GM13977 (cell line): Measurements from ENCODE around the gene ARHGEF10L.

Experiments used
- DNase-seq: peaks from one replicate; pipeline ENCODE4 v3.0.0; 2012; ENCODE audit warnings: low spot score
- in situ Hi-C: fragments of 300-500 bp; cut with MboI; formaldehyde crosslinking; loops from one replicate; pipeline ENCODE4 v1.12.0; 2022; ENCODE audit warnings: low sequenced_read_pairs, low pct_unique_long_range_greater_than_20kb, mixed read lengths, inconsistent platforms; ENCODE audit not compliant: unreplicated experiment
- TF ChIP-seq, protein P1 (sequence below): IDR thresholded peaks from 2 replicates; pipeline ENCODE4 v1.5.1; 2012; ENCODE audit warnings: mild to moderate bottlenecking, control low read depth; ENCODE audit not compliant: insufficient read depth; ENCODE audit errors: extremely low read depth, missing control alignments

ARHGEF10L gene

DNA sequence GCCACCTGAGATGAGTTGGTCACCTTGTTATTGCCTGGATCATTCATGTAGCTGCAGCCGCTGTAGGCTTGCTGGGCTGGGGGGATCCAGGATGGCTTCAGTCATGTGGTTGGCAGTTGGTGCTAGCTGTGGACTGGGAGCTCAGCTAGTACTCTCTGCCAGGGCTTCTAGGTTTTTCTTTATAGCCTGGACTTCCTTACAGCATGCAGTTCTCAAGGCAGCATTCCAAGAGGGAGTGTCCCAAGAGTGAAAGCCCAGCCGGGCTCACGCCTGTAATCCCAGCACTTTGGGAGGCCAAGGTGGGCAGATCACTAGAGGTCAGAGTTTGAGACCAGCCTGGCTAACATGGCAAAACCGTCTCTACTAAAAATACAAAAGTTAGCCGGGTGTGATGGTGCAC is 192.0 kb downstream of the ARHGEF10L start:
- DNase-seq = no peak
- TF ChIP-seq, protein P1, sequence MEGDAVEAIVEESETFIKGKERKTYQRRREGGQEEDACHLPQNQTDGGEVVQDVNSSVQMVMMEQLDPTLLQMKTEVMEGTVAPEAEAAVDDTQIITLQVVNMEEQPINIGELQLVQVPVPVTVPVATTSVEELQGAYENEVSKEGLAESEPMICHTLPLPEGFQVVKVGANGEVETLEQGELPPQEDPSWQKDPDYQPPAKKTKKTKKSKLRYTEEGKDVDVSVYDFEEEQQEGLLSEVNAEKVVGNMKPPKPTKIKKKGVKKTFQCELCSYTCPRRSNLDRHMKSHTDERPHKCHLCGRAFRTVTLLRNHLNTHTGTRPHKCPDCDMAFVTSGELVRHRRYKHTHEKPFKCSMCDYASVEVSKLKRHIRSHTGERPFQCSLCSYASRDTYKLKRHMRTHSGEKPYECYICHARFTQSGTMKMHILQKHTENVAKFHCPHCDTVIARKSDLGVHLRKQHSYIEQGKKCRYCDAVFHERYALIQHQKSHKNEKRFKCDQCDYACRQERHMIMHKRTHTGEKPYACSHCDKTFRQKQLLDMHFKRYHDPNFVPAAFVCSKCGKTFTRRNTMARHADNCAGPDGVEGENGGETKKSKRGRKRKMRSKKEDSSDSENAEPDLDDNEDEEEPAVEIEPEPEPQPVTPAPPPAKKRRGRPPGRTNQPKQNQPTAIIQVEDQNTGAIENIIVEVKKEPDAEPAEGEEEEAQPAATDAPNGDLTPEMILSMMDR = no peak
- in situ Hi-C loops = no loop called here

DNA sequence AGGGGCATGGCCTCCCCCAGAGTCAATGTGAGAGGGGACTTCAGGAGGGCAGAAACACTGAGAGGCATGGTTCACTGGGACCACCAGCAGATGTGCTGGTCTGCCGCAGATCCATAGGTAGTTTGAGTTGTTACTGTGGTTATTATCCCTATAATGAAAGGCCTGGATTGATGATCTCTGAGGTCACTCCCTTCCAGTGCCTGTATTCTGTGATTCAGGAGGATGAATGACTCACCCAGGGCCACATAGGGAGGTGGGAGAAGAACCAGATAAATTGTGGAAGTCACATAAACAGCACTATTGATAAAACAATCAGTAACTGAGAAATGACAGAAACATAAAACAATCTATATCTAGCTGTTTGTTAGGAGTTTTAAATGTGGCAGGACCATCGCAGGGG is 193.0 kb downstream of the ARHGEF10L start:
- TF ChIP-seq, protein P1 = no peak
- DNase-seq = no peak
- in situ Hi-C loops = no loop called here

DNA sequence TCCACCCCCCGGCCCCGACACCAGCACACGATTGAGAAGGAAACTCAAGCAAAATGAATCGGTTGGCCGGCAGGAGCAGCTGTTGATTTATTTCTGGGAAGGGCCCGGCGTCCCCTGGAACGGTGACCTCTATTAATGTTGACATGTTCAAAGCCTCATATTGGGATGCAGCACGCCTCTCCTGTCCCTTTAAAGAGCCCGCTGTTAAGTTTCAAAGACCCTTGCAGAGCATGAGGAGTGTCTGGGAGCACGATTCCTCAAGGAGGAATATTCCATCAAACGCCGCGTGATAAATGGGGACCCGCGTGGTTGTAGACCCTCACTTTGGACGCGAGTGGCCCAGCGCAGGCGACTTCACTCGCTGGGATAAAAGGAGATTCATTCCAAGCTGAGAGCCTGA is 194.2 kb downstream of the ARHGEF10L start:
- DNase-seq = no peak
- in situ Hi-C loops = no loop called here
- TF ChIP-seq, protein P1 = no peak

DNA sequence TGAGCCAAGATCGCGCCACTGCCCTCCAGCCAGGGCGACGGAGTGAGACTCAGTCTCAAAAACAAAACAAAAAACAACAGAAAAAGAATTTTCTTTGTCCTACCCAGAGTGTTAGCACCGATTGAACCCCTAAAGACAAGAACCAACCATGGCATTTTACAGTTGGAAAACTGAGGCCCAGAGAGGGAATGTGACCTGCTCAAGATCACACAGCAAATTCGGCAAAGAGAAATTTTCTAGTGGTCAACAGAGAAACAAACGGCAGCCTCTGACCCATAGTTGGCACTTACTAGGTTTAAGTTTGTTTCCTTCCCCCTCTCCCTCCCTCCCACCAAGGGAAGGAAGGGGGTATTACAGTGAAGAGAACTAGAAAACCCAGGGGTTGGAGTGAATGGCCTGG is 195.1 kb downstream of the ARHGEF10L start:
- in situ Hi-C loops = no loop called here
- TF ChIP-seq, protein P1 = no peak
- DNase-seq = no peak

DNA sequence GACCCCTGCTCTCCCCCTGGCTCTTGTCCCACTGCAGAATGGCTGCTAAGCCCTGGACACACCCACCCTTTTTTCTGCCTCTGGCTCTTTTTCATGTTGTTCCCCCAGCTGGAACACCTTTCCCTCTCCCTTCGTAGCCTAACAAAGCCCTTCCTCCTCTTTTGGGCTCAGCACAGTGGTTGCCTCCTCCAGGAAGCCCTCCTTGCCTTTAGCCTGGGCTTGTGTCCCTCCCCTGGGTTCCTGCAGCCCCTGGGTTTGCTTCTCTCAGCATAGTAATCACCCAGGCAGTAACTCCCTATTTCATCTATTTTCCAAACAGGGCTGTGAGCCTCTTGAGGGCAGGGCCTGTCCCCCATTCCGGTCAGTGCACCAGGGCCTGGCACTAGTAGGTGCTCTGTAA is 195.8 kb downstream of the ARHGEF10L start:
- DNase-seq = no peak
- TF ChIP-seq, protein P1 = no peak
- in situ Hi-C loops = no loop called here

DNA sequence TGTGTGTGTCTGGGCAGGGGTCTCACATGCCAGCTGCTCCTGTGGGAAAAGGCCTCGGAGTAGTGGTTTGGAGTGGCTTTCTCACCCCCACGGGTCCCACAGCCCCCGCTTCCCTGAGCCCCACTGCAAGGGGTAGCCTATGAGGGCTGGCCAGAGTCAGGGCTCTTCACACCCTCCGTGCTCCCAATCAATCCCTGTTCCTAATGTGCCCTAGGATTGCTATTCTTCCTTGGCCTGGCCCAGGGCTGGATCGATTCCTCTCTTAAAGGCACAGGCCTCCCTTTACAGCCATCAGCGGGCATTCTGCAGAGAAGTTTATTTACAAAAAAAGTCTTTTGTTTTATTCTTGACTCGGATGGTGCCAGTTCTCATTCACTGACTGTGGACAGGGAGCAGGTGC is 196.3 kb downstream of the ARHGEF10L start:
- DNase-seq = no peak
- TF ChIP-seq, protein P1 = no peak
- in situ Hi-C loops = no loop called here

DNA sequence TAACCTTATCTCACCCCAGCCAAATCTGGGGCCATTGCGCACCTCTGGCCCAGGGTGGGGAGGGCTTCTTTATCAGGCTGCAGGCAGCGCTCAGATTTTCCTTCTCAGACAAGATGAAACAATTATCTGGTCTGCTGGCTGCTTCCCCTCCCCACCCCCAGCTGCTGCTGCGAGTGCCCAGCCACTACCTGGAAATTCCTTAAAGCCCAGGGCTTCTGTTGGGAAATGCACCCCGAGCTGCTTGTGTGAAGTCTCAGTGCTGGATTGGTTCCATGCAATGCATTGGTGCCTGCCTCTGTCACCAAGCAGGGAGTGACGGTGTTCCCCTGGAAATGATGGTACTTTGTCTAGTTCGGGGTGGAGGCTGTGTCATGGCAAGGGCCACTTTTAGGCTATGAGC is 197.1 kb downstream of the ARHGEF10L start:
- in situ Hi-C loops = no loop called here

More for the DNA sequence above, 197.1 kb downstream of the ARHGEF10L start:
- DNase-seq = no peak
- TF ChIP-seq, protein P1 = no peak
